ENCODE data around the gene CDC14A. TPM values are rescaled to one million over a fixed set of nuclear protein-coding genes. Genes with fewer than 3 reads are reported as not detected.

The CDC14A gene
- total and polyA plus RNA-seq, 2 donors (not counting 1 experiment from before 2014, with no cell fraction given) = 1.4 to 3.5 TPM

DNA sequence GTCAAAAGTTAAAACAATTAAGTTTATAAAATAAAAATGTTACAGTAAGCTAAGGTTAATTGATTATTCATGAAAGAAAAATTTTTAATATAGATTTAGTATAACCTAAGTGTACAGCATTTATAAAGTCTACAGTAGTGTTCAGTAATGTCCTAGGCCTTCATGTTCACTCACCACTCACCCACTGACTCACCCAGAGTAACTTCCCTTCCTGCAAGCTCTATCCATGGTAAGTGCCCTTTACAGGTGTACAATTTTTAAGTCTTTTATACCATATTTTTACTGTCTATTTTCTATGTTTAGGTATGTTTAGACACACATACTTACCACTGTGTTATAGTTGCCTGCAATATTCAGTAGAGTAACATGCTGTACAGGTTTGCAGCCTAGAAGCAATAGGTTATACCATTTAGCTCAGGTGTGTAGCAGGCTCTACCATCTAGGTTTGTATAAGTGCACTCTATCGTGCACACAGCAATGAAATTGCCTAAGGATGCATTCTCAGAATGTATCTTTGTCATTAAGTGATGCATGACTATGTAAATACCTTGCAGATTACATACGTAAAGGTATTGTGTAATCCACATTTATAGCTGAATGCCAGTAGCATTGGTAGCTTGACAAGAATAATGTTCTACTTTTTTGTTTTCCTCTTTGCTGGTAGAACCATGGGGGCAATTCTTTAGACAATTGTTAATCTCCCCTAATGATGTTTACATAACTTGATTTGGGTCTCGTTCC lies 149.9 kb downstream of the CDC14A start:
- Histone ChIP-seq H3K4me1 (ENCODE audit: control insufficient read depth, extremely low read depth, insufficient read depth, low read length) (no peaks in the 10 kb centered on the region), H3K27me3 (ENCODE audit: control insufficient read depth, insufficient read depth, low read length) (no peaks in the 10 kb centered on the region), H3K9me3 (ENCODE audit: control insufficient read depth, insufficient read depth, low read depth, low read length) (no peaks in the 10 kb centered on the region), H3K4me3 (replicated peaks in 1 of 4; ENCODE audit: control extremely low read depth in 1 of 4, insufficient read depth in 1 of 4, low read depth in 3 of 4, low read length in 4 of 4) (no peak overlapping the region), H2AFZ (ENCODE audit: low read length) (no peak overlapping the region), H4K20me1 (ENCODE audit: control insufficient read depth, extremely low read depth, insufficient read depth, low read length) (no peaks in the 10 kb centered on the region), H3K27ac (ENCODE audit: insufficient read depth, low read length) (no peak overlapping the region), H3K4me2 (ENCODE audit: extremely low read depth, insufficient read depth, low read length) (no peak overlapping the region), H3K36me3 (ENCODE audit: control insufficient read depth, insufficient read depth, low read length) (no peaks in the 10 kb centered on the region), H3K9ac (ENCODE audit: insufficient read depth, low read length) (no peak overlapping the region), H3K79me2 (ENCODE audit: control insufficient read depth, insufficient read depth, low read length) (no peaks in the 10 kb centered on the region)
- peak in 1 of 2 donors; percentile 6 for DNase-seq (ENCODE audit: low read depth in 2 of 2)
- no peak for TF ChIP-seq EZH2 (IDR thresholded peaks at IDR 0.05; ENCODE audit: low read length, missing control alignments)

GRCh38 chr1:100506217-100506616 lies 153.9 kb downstream of the CDC14A start:
- Histone ChIP-seq H3K4me3 (replicated peaks in 1 of 4; ENCODE audit: control extremely low read depth in 1 of 4, insufficient read depth in 1 of 4, low read depth in 3 of 4, low read length in 4 of 4) (no peak overlapping the region), H2AFZ (ENCODE audit: low read length) (no peak overlapping the region), H3K9ac (ENCODE audit: insufficient read depth, low read length) (no peak overlapping the region), H3K4me1 (ENCODE audit: control insufficient read depth, extremely low read depth, insufficient read depth, low read length) (no peaks in the 10 kb centered on the region), H4K20me1 (ENCODE audit: control insufficient read depth, extremely low read depth, insufficient read depth, low read length) (no peaks in the 10 kb centered on the region), H3K79me2 (ENCODE audit: control insufficient read depth, insufficient read depth, low read length) (no peaks in the 10 kb centered on the region), H3K9me3 (ENCODE audit: control insufficient read depth, insufficient read depth, low read depth, low read length) (no peaks in the 10 kb centered on the region), H3K36me3 (ENCODE audit: control insufficient read depth, insufficient read depth, low read length) (no peaks in the 10 kb centered on the region), H3K27ac (ENCODE audit: insufficient read depth, low read length) (no peak overlapping the region), H3K4me2 (ENCODE audit: extremely low read depth, insufficient read depth, low read length) (no peak overlapping the region), H3K27me3 (ENCODE audit: control insufficient read depth, insufficient read depth, low read length) (no peaks in the 10 kb centered on the region)
- no peak for TF ChIP-seq EZH2 (IDR thresholded peaks at IDR 0.05; ENCODE audit: low read length, missing control alignments)
- TF ChIP-seq CTCF (conservative IDR thresholded peaks at IDR 0.05 in 1 of 2, IDR thresholded peaks at IDR 0.05 in 1 of 2; ENCODE audit: low read depth in 1 of 2, low read length in 2 of 2) = no peak
- DNase-seq (ENCODE audit: low read depth in 2 of 2) = no peak

GRCh38 chr1:100510451-100510850 lies 158.1 kb downstream of the CDC14A start:
- no peak for DNase-seq (ENCODE audit: low read depth in 2 of 2)
- TF ChIP-seq CTCF (conservative IDR thresholded peaks at IDR 0.05 in 1 of 2, IDR thresholded peaks at IDR 0.05 in 1 of 2; ENCODE audit: low read depth in 1 of 2, low read length in 2 of 2) (no peak), EZH2 (IDR thresholded peaks at IDR 0.05; ENCODE audit: low read length, missing control alignments) (no peak)

More at GRCh38 chr1:100510451-100510850, 158.1 kb downstream of the CDC14A start:
- H4K20me1 ChIP-seq (ENCODE audit: control insufficient read depth, extremely low read depth, insufficient read depth, low read length) = no peaks in the 10 kb centered on the region
- H3K27ac ChIP-seq (ENCODE audit: insufficient read depth, low read length) = no peak overlapping the region
- H3K4me1 ChIP-seq (ENCODE audit: control insufficient read depth, extremely low read depth, insufficient read depth, low read length) = no peaks in the 10 kb centered on the region
- H3K4me3 ChIP-seq (replicated peaks in 1 of 4; ENCODE audit: control extremely low read depth in 1 of 4, insufficient read depth in 1 of 4, low read depth in 3 of 4, low read length in 4 of 4) = no peak overlapping the region
- no peak overlapping the region for H3K9ac ChIP-seq (ENCODE audit: insufficient read depth, low read length)
- H3K27me3 ChIP-seq (ENCODE audit: control insufficient read depth, insufficient read depth, low read length) = no peaks in the 10 kb centered on the region
- H3K79me2 ChIP-seq (ENCODE audit: control insufficient read depth, insufficient read depth, low read length) = no peaks in the 10 kb centered on the region
- H3K36me3 ChIP-seq (ENCODE audit: control insufficient read depth, insufficient read depth, low read length) = no peaks in the 10 kb centered on the region
- H3K9me3 ChIP-seq (ENCODE audit: control insufficient read depth, insufficient read depth, low read depth, low read length) = no peaks in the 10 kb centered on the region
- H3K4me2 ChIP-seq (ENCODE audit: extremely low read depth, insufficient read depth, low read length) = no peak overlapping the region
- H2AFZ ChIP-seq (ENCODE audit: low read length) = no peak overlapping the region

Data from fibroblast of lung (primary cell).